IMR-90 (cell line): Measurements from ENCODE around the gene KYNU. TPM values are rescaled to one million over a fixed set of nuclear protein-coding genes. Genes with fewer than 3 reads are reported as not detected.

Experiments used
- ATAC-seq: fragments of 200-7000 bp; cut with Tn5 transposase; 2 replicates; pipeline ENCODE4 v1.9.1; 2020; ENCODE audit warnings: low read depth, mild to moderate bottlenecking, moderate library complexity
- BruUV-seq: library from RNA; stranded (reverse); fragments of 400-500 nt; replicated peaks from 2 replicates; lab custom pipeline; 2021; lab: Mats Ljungman, UMichigan
- CTCF ChIA-PET: fragments of 300-600 bp; formaldehyde crosslinking; extraction: SDS; loops from one replicate; lab custom pipeline; 2021; ENCODE audit warnings: antibody characterized with exemption; lab: Yijun Ruan, JAX
- POLR2A ChIA-PET: fragments of 300-600 bp; sonication (Branson Sonifier 250); formaldehyde crosslinking; loops from one replicate; lab custom pipeline; 2022; ENCODE audit warnings: antibody characterized with exemption; ENCODE audit not compliant: unreplicated experiment; lab: Charles Lee
- DNase-seq: peaks from one replicate; pipeline ENCODE4 v3.0.0; 2013
- H2AFZ ChIP-seq: replicated peaks from 2 replicates; pipeline ENCODE3; 2013; ENCODE audit warnings: low read length, mild to moderate bottlenecking; ENCODE audit not compliant: poor library complexity
- H2AK5ac ChIP-seq: 2 replicates; pipeline ENCODE4 v1.6.1; 2013; ENCODE audit warnings: low read depth, low read length, inconsistent platforms
- H2AK9ac ChIP-seq: replicated peaks from 2 replicates; pipeline ENCODE3; 2013; ENCODE audit warnings: mild to moderate bottlenecking, low read depth, low read length, moderate library complexity; ENCODE audit not compliant: poor library complexity
- H2BK120ac ChIP-seq: 2 replicates; pipeline ENCODE4 v1.6.1; 2013; ENCODE audit warnings: low read depth, low read length, inconsistent platforms
- H2BK15ac ChIP-seq: 3 replicates; pipeline ENCODE4 v1.6.1; 2013; ENCODE audit warnings: low read depth, low read length, inconsistent platforms
- H2BK20ac ChIP-seq: 2 replicates; pipeline ENCODE4 v1.6.1; 2013; ENCODE audit warnings: low read depth, mild to moderate bottlenecking, inconsistent platforms, low read length, moderate library complexity
- H2BK5ac ChIP-seq: 2 replicates; pipeline ENCODE4 v1.6.1; 2013; ENCODE audit warnings: mild to moderate bottlenecking, low read depth, low read length, inconsistent platforms; ENCODE audit not compliant: poor library complexity, severe bottlenecking
- H3K14ac ChIP-seq: replicated peaks from 2 replicates; pipeline ENCODE4 v1.6.1; 2013; ENCODE audit warnings: low read depth, low read length, inconsistent platforms
- H3K18ac ChIP-seq: 2 replicates; pipeline ENCODE4 v1.6.1; 2013; ENCODE audit warnings: low read depth, low read length, control low read depth
- H3K23ac ChIP-seq: 2 replicates; pipeline ENCODE4 v1.6.1; 2013; ENCODE audit warnings: low read depth, low read length, inconsistent platforms
- H3K27ac ChIP-seq: 2 replicates; pipeline ENCODE4 v1.5.1; 2013; ENCODE audit warnings: mild to moderate bottlenecking, control low read depth, low read length; ENCODE audit not compliant: insufficient read depth
- H3K27me3 ChIP-seq: 2 replicates; pipeline ENCODE4 v1.6.1; 2013; ENCODE audit warnings: low read length; ENCODE audit not compliant: control insufficient read depth, insufficient read depth
- H3K36me3 ChIP-seq: 2 replicates; pipeline ENCODE4 v1.6.1; 2013; ENCODE audit warnings: low read length, mixed read lengths; ENCODE audit not compliant: control insufficient read depth, insufficient read depth
- H3K4ac ChIP-seq: 2 replicates; pipeline ENCODE4 v1.6.1; 2013; ENCODE audit warnings: low read depth, low read length, inconsistent platforms
- H3K4me1 ChIP-seq: 2 replicates; pipeline ENCODE4 v1.6.1; 2013; ENCODE audit warnings: low read length, mixed read lengths; ENCODE audit not compliant: control insufficient read depth, insufficient read depth
- H3K4me2 ChIP-seq: 2 replicates; pipeline ENCODE4 v1.6.1; 2013; ENCODE audit warnings: low read depth, mild to moderate bottlenecking, control low read depth, low read length, moderate library complexity
- H3K4me3 ChIP-seq: 2 replicates; pipeline ENCODE4 v1.5.1; 2013; ENCODE audit warnings: low read depth, mild to moderate bottlenecking, control low read depth, low read length, moderate library complexity; ENCODE audit not compliant: insufficient read depth
- H3K56ac ChIP-seq: 2 replicates; pipeline ENCODE4 v1.6.1; 2013; ENCODE audit warnings: low read length, inconsistent platforms; ENCODE audit not compliant: insufficient read depth; ENCODE audit errors: extremely low read depth
- H3K79me1 ChIP-seq, 2 experiments: 2 replicates each; pipeline ENCODE4 v1.6.1; 2013; ENCODE audit warnings: low read length in 2 of 2, inconsistent platforms in 1 of 2, low read depth in 1 of 2
- H3K9ac ChIP-seq: 2 replicates; pipeline ENCODE4 v1.6.1; 2013; ENCODE audit warnings: low read depth, low read length, control low read depth
- H3K9me1 ChIP-seq: 2 replicates; pipeline ENCODE4 v1.6.1; 2013; ENCODE audit warnings: low read length, inconsistent platforms; ENCODE audit not compliant: insufficient read depth
- H3K9me3 ChIP-seq: 2 replicates; pipeline ENCODE4 v1.6.1; 2013; ENCODE audit warnings: low read length; ENCODE audit not compliant: control insufficient read depth, insufficient read depth
- H4K20me1 ChIP-seq: 2 replicates; pipeline ENCODE4 v1.6.1; 2013; ENCODE audit warnings: low read length, inconsistent platforms; ENCODE audit not compliant: insufficient read depth
- H4K5ac ChIP-seq: 2 replicates; pipeline ENCODE4 v1.6.1; 2013; ENCODE audit warnings: mild to moderate bottlenecking, low read depth, low read length, control low read depth
- H4K8ac ChIP-seq, 2 experiments: 2 replicates each; pipeline ENCODE4 v1.6.1; 2013; ENCODE audit warnings: low read depth in 2 of 2, low read length in 2 of 2, control low read depth in 1 of 2, inconsistent platforms in 1 of 2
- H4K91ac ChIP-seq: 2 replicates; pipeline ENCODE4 v1.6.1; 2013; ENCODE audit warnings: low read depth, low read length, inconsistent platforms; ENCODE audit not compliant: insufficient read depth
- CEBPB ChIP-seq: IDR thresholded peaks from 2 replicates; pipeline ENCODE4 v1.6.1; 2012; ENCODE audit warnings: low read depth, low read length, improper control_type of control experiment
- MXI1 ChIP-seq: IDR thresholded peaks from 2 replicates; pipeline ENCODE4 v1.6.1; 2012; ENCODE audit warnings: low read depth, mild to moderate bottlenecking, low read length, moderate library complexity, borderline replicate concordance
- dilution Hi-C: fragments of 300-500 bp; cut with HindIII; formaldehyde crosslinking; loops from one replicate; pipeline ENCODE4 v1.14.3; 2018; ENCODE audit warnings: low sequenced_read_pairs; ENCODE audit not compliant: unreplicated experiment
- in situ Hi-C: fragments of 300-500 bp; cut with MboI; formaldehyde crosslinking; loops from 3 replicates; pipeline ENCODE4 v1.14.3; 2019; ENCODE audit warnings: low sequenced_read_pairs, inconsistent platforms, mixed read lengths
- intact Hi-C: fragments of 100-400 bp; cut with micrococcal nuclease; formaldehyde crosslinking; loops from 2 replicates; pipeline ENCODE4 v1.10.0; 2022
- polyA plus RNA-seq, 3 experiments: library from polyadenylated mRNA; depleted of rRNA; stranded (reverse); fragments of >200 nt; gene quantifications; 2 replicates each; pipeline ENCODE4 v1.2.3, GENCODE V29; 2012; ENCODE audit warnings: low replicate concordance in 1 of 3
- total RNA-seq: library from RNA; depleted of rRNA; stranded (reverse); fragments of >200 nt; gene quantifications from 2 replicates; pipeline ENCODE4 v1.2.3, GENCODE V29; 2012

Gene KYNU
- total and polyA plus RNA-seq, 2 of the 4 experiments (the other 2 are of a cell fraction) = 0.75 to 2.9 TPM

DNA sequence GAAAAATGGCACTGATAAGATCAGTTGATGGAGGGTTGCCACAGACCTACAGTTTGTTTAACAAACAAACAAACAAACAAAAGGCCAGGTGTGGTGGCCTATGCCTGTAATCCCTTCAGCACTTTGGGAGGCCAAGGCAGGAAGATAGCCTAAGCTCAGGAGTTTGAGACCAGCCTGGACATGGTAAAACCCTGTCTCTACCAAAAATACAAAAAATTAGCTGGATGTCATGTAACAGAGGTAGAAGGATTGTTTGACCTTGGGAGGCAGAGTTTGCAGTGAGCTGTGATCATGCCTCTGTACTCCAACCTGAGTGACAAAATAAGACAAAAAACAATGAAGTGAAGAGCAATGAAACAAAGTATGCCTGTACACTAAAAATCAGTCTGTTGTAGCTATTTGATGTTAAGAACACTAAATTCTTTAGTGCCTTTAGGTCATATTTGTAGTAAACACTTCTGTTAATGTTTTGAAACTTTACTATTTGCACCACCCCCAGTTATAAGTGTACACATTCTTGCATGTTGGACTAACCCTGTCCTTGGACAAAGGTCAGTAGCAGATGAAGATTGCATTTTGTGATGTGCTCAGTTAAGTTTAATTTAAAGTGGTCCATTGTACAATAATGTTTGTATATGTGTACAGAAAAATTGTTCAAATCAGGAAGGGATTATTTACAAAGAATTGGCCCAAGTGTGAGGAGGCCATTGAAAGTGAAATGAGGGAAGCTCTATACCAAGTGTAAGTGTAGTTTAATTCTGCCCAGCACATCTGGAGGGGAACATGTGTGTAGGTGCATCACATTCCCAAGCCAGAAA lies 73.9 kb downstream of the KYNU start:
- in situ Hi-C loops (no loop called here), dilution Hi-C loops (no loop called here), intact Hi-C loops (no loop called here)
- POLR2A ChIA-PET = interaction anchor here (0.6 kb wide), 1 partner anchor 85 kb away, joined by 6 read pairs; no protein-coding TSS in a partner anchor
- Histone ChIP-seq H3K9me1 (no peaks in the 10 kb centered on the region), H3K9me3 (0 out of 2 replicates have a peak, but pooled peaks cover 2% of the 10 kb centered on the region), H3K18ac (peak overlapping the region; percentile 60), H4K8ac (no peak overlapping the region), H2BK15ac (no peak overlapping the region), H3K14ac (no peak overlapping the region), H3K9ac (no peak overlapping the region), H3K4me3 (no peak overlapping the region), H3K27me3 (no peaks in the 10 kb centered on the region), H3K79me1 (no peaks in the 10 kb centered on the region), H3K56ac (no peak overlapping the region), H2AK9ac (no peak overlapping the region), H2AK5ac (no peak overlapping the region), H3K4me1 (peaks cover 3% of the 10 kb centered on the region), H2BK120ac (0 out of 2 replicates have a peak overlapping the region, but pooled peaks have one; percentile 14), H4K5ac (no peak overlapping the region; the same call in 1 of the 2 replicates), H3K27ac (peak overlapping the region; percentile 62; the same call in 1 of the 2 replicates), H4K91ac (no peak overlapping the region), H2AFZ (no peak overlapping the region), H2BK5ac (peak overlapping the region; percentile 14), H3K4me2 (peak overlapping the region; percentile 23; the same call in 1 of the 2 replicates), H3K36me3 (no peaks in the 10 kb centered on the region), H3K4ac (no peak overlapping the region), H2BK20ac (no peak overlapping the region), H4K20me1 (no peaks in the 10 kb centered on the region), H3K23ac (no peak overlapping the region)
- DNase-seq (peak; percentile 4), ATAC-seq (peak; percentile 91)
- no TSS peak for BruUV-seq
- CTCF ChIA-PET = no interaction called here
- TF ChIP-seq CEBPB (no peak), MXI1 (no peak)
